Right lobe of liver (tissue), 6 donors: ENCODE data around the gene WTAP. TPM values are rescaled to one million over a fixed set of nuclear protein-coding genes. Genes with fewer than 3 reads are reported as not detected.

Source experiments
- ATAC-seq, 4 donors: fragments of 200-7000 bp; cut with Tn5 transposase; one replicate each; pipeline ENCODE4 v1.9.1; 2020; ENCODE audit warnings: mild to moderate bottlenecking in 4 of 4, moderate library complexity in 4 of 4
- DNase-seq, 3 donors: peaks; one replicate each; pipeline ENCODE4 v3.0.0-alpha.2; 2020
- H3K27ac ChIP-seq, 3 donors: fragments of 200-600 bp; one replicate each; pipeline ENCODE4 v1.8.0; 2022
- H3K27me3 ChIP-seq, 2 donors: fragments of 200-600 bp; one replicate each; pipeline ENCODE4 v1.8.0; 2022
- H3K36me3 ChIP-seq, 4 donors: fragments of 200-600 bp; sonication (generic) in 1 of 4; one replicate each; pipeline versions ENCODE4 v1.5.1 to v1.8.0; 2017 to 2022; ENCODE audit warnings: control low read depth in 1 of 4
- H3K4me1 ChIP-seq, 4 donors: fragments of 200-600 bp; sonication (generic) in 1 of 4; one replicate each; pipeline versions ENCODE4 v1.5.1 to v1.8.0; 2017 to 2022; ENCODE audit warnings: control low read depth in 1 of 4
- H3K4me3 ChIP-seq, 3 donors: fragments of 200-600 bp; one replicate each; pipeline ENCODE4 v1.8.0; 2022
- H3K9me3 ChIP-seq, 4 donors: fragments of 200-600 bp; sonication (generic) in 1 of 4; one replicate each; pipeline versions ENCODE4 v1.5.1 to v1.8.0; 2017 to 2022; ENCODE audit warnings: control low read depth in 1 of 4
- POLR2A ChIP-seq: fragments of 450-650 bp; IDR thresholded peaks from one replicate; pipeline ENCODE4 v1.6.1; 2017; ENCODE audit warnings: antibody characterized with exemption, mild to moderate bottlenecking
- WGBS: methylation state at CpG from one replicate; pipeline ENCODE4 v1.1.6; 2018; ENCODE audit warnings: low coverage, low lambda C conversion rate; ENCODE audit not compliant: insufficient coverage; ENCODE audit errors: missing lambda C conversion rate; 5-methylcytosine and 5-hydroxymethylcytosine counted together
- intact Hi-C, 2 donors: fragments of 100-400 bp; cut with DNase I; formaldehyde crosslinking; loops; one replicate each; pipeline versions ENCODE4 v1.11.2 to v1.14.1; 2022
- total RNA-seq, 6 experiments: library from RNA; depleted of rRNA in 2 of 6; stranded (reverse); fragments of >200 nt in 2 of 6; fragmentation: NEBNext Ultra II Directional in 3 of 6; extraction: Animal tissue kit (Norgen Biotek cat#: 25700) in 3 of 6; gene quantifications; one replicate each; pipeline versions ENCODE4 v1.1.0 to v1.2.4, GENCODE V29; 2016 to 2023
- TF ChIP-seq, protein P1 (sequence below), 4 donors: fragments of 200-600 bp in 3 of 4; fragments of 450-650 bp in 1 of 4; IDR thresholded peaks; one replicate each; pipeline versions ENCODE4 v1.5.1 to v1.8.0; 2016 to 2022; ENCODE audit warnings: antibody characterized with exemption in 4 of 4, mild to moderate bottlenecking in 2 of 4
- donor health status: DM: no; HTN: yes; CAD: no.
- donor health status: DM: no; HTN: no; CAD: no.
- donor health status: DM: no; HTN: no; CAD: no.
- donor health status: DM: no; HTN: yes; CAD: no.
- donor health status: DM: no; HTN: yes; CAD: no.

Gene WTAP
- total RNA-seq, 6 experiments from 2014 or later: 21.1 to 64.3 (median 37.6) TPM

DNA sequence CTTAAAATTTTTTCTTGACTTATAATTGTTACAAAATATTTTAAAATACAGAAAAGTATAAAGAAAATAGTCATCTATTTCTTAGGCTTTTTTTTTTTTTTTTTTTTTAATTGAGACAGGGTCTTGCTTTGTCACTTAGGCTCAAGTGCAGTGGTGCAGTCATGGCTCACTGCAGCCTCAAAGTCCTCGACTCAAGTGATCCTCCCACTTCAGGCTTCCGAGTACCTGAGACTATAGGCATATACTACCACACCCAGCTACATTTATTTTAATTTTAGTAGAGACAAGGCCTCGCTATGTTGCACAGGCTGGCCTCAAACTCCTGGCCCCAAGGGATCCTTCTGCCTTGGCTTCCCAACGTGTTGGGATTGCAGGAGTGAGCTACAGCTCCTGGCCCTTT is 29.2 kb downstream of the WTAP start:
- no peak for TF ChIP-seq POLR2A
- TF ChIP-seq, protein P1, sequence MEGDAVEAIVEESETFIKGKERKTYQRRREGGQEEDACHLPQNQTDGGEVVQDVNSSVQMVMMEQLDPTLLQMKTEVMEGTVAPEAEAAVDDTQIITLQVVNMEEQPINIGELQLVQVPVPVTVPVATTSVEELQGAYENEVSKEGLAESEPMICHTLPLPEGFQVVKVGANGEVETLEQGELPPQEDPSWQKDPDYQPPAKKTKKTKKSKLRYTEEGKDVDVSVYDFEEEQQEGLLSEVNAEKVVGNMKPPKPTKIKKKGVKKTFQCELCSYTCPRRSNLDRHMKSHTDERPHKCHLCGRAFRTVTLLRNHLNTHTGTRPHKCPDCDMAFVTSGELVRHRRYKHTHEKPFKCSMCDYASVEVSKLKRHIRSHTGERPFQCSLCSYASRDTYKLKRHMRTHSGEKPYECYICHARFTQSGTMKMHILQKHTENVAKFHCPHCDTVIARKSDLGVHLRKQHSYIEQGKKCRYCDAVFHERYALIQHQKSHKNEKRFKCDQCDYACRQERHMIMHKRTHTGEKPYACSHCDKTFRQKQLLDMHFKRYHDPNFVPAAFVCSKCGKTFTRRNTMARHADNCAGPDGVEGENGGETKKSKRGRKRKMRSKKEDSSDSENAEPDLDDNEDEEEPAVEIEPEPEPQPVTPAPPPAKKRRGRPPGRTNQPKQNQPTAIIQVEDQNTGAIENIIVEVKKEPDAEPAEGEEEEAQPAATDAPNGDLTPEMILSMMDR (IDR thresholded peaks at IDR 0.05): no peak
- 98% methylated on average over 4 of the region's 4 CpGs for WGBS
- Histone ChIP-seq H3K27me3 (no peaks in the 10 kb centered on the region), H3K27ac (no peak overlapping the region), H3K36me3 (peaks cover 0 to 49% (median 10%) of the 10 kb centered on the region in 4 donors), H3K4me1 (peaks cover 0 to 7% (median 0%) of the 10 kb centered on the region in 4 donors), H3K9me3 (no peaks in the 10 kb centered on the region), H3K4me3 (no peak overlapping the region)
- intact Hi-C loops: no loop called here
- DNase-seq: no peak
- ATAC-seq: no peak

- 86% methylated on average over 7 of the region's 7 CpGs for WGBS
- DNase-seq: no peak
- no peak overlapping the region for H3K4me3 ChIP-seq
- H3K27ac ChIP-seq: no peak overlapping the region
- no peaks in the 10 kb centered on the region for H3K27me3 ChIP-seq
- H3K9me3 ChIP-seq: no peaks in the 10 kb centered on the region
- TF ChIP-seq POLR2A: no peak
- TF ChIP-seq, protein P1 (IDR thresholded peaks at IDR 0.05): no peak
- H3K4me1 ChIP-seq: peaks cover 0 to 13% (median 0%) of the 10 kb centered on the region in 4 donors
- peaks cover 0 to 37% (median 4%) of the 10 kb centered on the region in 4 donors for H3K36me3 ChIP-seq
- intact Hi-C loops: no loop called here
- no peak for ATAC-seq
Observed at GRCh38 chr6:159758031-159759001, 31.0 kb downstream of the WTAP start.

- intact Hi-C loops: no loop called here
- no peak for TF ChIP-seq POLR2A
- TF ChIP-seq, protein P1 (IDR thresholded peaks at IDR 0.05): no peak
- 71% methylated on average over 2 of the region's 2 CpGs for WGBS
- H3K27ac ChIP-seq: no peak overlapping the region
- H3K4me3 ChIP-seq: no peak overlapping the region
- H3K27me3 ChIP-seq: no peaks in the 10 kb centered on the region
- peaks cover 0 to 25% (median 4%) of the 10 kb centered on the region in 4 donors for H3K4me1 ChIP-seq
- ATAC-seq (no peak), DNase-seq (no peak)
- H3K36me3 ChIP-seq: peaks cover 0 to 33% (median 7%) of the 10 kb centered on the region in 4 donors
- no peaks in the 10 kb centered on the region for H3K9me3 ChIP-seq
Observed at GRCh38 chr6:159759645-159760044, 32.3 kb downstream of the WTAP start.

- intact Hi-C loops: no loop called here
- H3K27ac ChIP-seq: peak overlapping the region; percentile 95 to 96 (median 95)
- no peaks in the 10 kb centered on the region for H3K9me3 ChIP-seq
- H3K4me1 ChIP-seq: peaks cover 0 to 28% (median 4%) of the 10 kb centered on the region in 4 donors
- H3K4me3 ChIP-seq: peak overlapping the region in 2 of 3 donors; percentile 76 to 87
- H3K36me3 ChIP-seq: peaks cover 0 to 27% (median 6%) of the 10 kb centered on the region in 4 donors
- no peak for TF ChIP-seq POLR2A
- TF ChIP-seq, protein P1 (IDR thresholded peaks at IDR 0.05): no peak
- DNase-seq: no peak
- no peaks in the 10 kb centered on the region for H3K27me3 ChIP-seq
- 49% methylated on average over 3 of the region's 3 CpGs for WGBS
- no peak for ATAC-seq
Observed at GRCh38 chr6:159760602-159761057, 33.3 kb downstream of the WTAP start.
